Esophagus squamous epithelium (tissue), 5 donors: ENCODE data around the gene DOK4. TPM values are rescaled to one million over a fixed set of nuclear protein-coding genes. Genes with fewer than 3 reads are reported as not detected.
A peak's percentile ranks its signal among the peaks of the same experiment; 100 is the strongest.

Source experiments
- DNase-seq: peaks from one replicate; lab custom pipeline; 2025; lab: John Stamatoyannopoulos, UW
- H3K27ac ChIP-seq, 4 donors: fragments of 200-600 bp; sonication (generic); one replicate each; pipeline ENCODE4 v1.5.1; 2016 to 2019; ENCODE audit warnings: mild to moderate bottlenecking in 1 of 4
- H3K27me3 ChIP-seq, 4 donors: fragments of 200-600 bp; sonication (generic); 1 replicate in 3 of 4; 2 replicates in 1 of 4; pipeline versions ENCODE4 v1.5.1 to v1.6.0; 2017 to 2021; ENCODE audit warnings: antibody characterized with exemption in 1 of 4
- H3K36me3 ChIP-seq, 3 donors: fragments of 200-600 bp; sonication (generic); one replicate each; pipeline ENCODE4 v1.5.1; 2016 to 2019
- H3K4me1 ChIP-seq, 3 donors: fragments of 200-600 bp; sonication (generic); one replicate each; pipeline ENCODE4 v1.5.1; 2017 to 2019
- H3K4me3 ChIP-seq, 4 donors: fragments of 200-600 bp; sonication (generic); 1 replicate in 3 of 4; 2 replicates in 1 of 4; pipeline ENCODE4 v1.5.1; 2016 to 2019; ENCODE audit warnings: mild to moderate bottlenecking in 2 of 4, moderate library complexity in 1 of 4
- H3K9me3 ChIP-seq, 3 donors: fragments of 200-600 bp; sonication (generic); one replicate each; pipeline ENCODE4 v1.5.1; 2016 to 2019
- POLR2A ChIP-seq, 4 donors: fragments of 450-650 bp; IDR thresholded peaks; one replicate each; pipeline ENCODE4 v1.6.1; 2017; ENCODE audit warnings: antibody characterized with exemption in 4 of 4, mild to moderate bottlenecking in 4 of 4, moderate library complexity in 3 of 4
- WGBS, 2 donors: methylation state at CpG; one replicate each; pipeline ENCODE4 v1.1.5; 2018; 5-methylcytosine and 5-hydroxymethylcytosine counted together
- intact Hi-C: fragments of 100-400 bp; cut with DNase I; formaldehyde crosslinking; loops from one replicate; pipeline ENCODE4 v1.15.0; 2022
- total RNA-seq, 4 donors: library from RNA; depleted of rRNA; stranded (reverse); fragments of >200 nt; gene quantifications; one replicate each; pipeline ENCODE4 v1.1.0, GENCODE V29; 2016
- TF ChIP-seq, protein P1 (sequence below), 6 experiments: fragments of 450-650 bp in 4 of 6; fragments of 200-600 bp in 2 of 6; sonication (generic) in 2 of 6; IDR thresholded peaks; one replicate each; pipeline ENCODE4 v1.5.1; 2016 to 2019; ENCODE audit warnings: antibody characterized with exemption in 6 of 6, mild to moderate bottlenecking in 4 of 6, moderate library complexity in 4 of 6
- donor health status: DM: yes; HTN: yes; CAD: no.

DOK4 gene
- total RNA-seq, 4 donors from 2014 or later = 20.7 to 42.7 (median 28.8) TPM

DNA sequence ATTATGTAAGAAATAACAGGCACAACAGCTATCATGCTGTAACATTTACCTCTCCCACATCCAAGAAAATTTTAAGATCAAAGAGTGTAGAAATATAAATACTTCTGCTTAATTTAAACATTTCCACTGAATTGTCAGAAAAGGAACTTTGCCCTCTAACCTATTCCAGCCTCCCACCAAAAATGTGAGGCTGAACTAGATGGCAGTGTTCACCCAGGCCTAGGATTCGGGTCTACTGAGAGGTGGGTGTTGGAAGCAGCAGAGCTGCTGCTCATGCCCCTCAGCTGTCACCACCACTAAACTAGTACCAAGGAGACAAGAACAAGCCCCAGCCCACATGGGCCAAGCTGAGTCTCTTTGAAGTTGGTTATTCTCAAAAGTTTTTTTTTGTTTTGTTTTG, 50.5 kb downstream of the DOK4 start:
- no peak for TF ChIP-seq POLR2A (IDR thresholded peaks at IDR 0.05)
- TF ChIP-seq, protein P1, sequence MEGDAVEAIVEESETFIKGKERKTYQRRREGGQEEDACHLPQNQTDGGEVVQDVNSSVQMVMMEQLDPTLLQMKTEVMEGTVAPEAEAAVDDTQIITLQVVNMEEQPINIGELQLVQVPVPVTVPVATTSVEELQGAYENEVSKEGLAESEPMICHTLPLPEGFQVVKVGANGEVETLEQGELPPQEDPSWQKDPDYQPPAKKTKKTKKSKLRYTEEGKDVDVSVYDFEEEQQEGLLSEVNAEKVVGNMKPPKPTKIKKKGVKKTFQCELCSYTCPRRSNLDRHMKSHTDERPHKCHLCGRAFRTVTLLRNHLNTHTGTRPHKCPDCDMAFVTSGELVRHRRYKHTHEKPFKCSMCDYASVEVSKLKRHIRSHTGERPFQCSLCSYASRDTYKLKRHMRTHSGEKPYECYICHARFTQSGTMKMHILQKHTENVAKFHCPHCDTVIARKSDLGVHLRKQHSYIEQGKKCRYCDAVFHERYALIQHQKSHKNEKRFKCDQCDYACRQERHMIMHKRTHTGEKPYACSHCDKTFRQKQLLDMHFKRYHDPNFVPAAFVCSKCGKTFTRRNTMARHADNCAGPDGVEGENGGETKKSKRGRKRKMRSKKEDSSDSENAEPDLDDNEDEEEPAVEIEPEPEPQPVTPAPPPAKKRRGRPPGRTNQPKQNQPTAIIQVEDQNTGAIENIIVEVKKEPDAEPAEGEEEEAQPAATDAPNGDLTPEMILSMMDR (IDR thresholded peaks at IDR 0.05) = no peak
- Histone ChIP-seq H3K27ac (no peak overlapping the region), H3K4me3 (no peak overlapping the region), H3K4me1 (no peaks in the 10 kb centered on the region), H3K36me3 (peaks cover 15 to 100% (median 47%) of the 10 kb centered on the region in 3 donors), H3K27me3 (no peaks in the 10 kb centered on the region), H3K9me3 (peaks cover 0 to 7% (median 6%) of the 10 kb centered on the region in 3 donors)
- WGBS, 2 donors = 100% methylated on average over 1 of the region's 1 CpG
- no peak for DNase-seq
- intact Hi-C loops = no loop called here

DNA sequence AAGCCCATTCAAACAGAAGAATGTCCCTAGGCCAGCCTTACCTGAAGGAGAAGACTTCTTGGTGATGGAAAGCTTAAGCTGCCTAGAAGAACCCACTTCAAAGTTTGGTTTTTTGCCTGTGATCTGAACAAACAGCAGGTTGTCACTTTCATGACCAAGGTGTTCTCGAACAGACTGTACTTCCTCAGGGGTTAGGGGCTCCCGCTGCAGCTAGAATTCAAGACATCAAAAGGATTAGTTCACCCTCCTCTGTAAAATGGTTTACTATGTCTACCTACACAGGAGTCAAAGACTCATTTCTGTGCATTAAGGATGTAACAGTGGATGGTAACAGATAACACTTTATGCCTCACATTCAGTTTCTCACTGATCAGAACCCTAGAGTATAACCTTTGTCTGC, 52.3 kb downstream of the DOK4 start:
- H3K9me3 ChIP-seq = no peaks in the 10 kb centered on the region
- intact Hi-C loops = no loop called here

DNA sequence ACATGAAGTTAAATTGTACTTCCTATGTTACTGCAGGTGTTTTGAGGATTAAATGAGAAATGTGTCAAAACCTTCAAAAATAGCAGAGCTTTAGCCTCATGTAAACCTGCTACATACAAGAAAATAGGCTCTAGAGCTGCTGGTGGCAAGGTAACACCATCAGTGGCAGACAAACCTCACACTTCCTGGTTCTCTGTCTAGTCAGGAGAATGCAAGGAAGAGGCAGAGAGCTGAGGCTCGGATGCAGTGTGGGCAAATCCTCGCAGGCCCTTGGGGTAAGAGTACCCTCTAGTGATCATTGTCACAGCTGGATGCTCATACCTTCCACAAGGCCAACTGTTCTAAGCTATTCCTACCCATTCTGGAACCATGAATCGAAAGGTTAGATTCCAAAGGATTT, 53.3 kb downstream of the DOK4 start:
- intact Hi-C loops = no loop called here
- no peaks in the 10 kb centered on the region for H3K9me3 ChIP-seq
- TF ChIP-seq, protein P1 (IDR thresholded peaks at IDR 0.05) = no peak
- TF ChIP-seq POLR2A (IDR thresholded peaks at IDR 0.05) = no peak
- peak overlapping the region in 1 of 4 donors; percentile 30 for H3K27ac ChIP-seq
- no peaks in the 10 kb centered on the region for H3K4me1 ChIP-seq
- no peaks in the 10 kb centered on the region for H3K27me3 ChIP-seq
- no peak for DNase-seq
- WGBS, 2 donors = 66 to 100% methylated on average over 3 of the region's 3 CpGs
- H3K4me3 ChIP-seq = no peak overlapping the region
- H3K36me3 ChIP-seq = peaks cover 23 to 100% (median 63%) of the 10 kb centered on the region in 3 donors

More for the DNA sequence above, 52.3 kb downstream of the DOK4 start:
- no peak for TF ChIP-seq POLR2A (IDR thresholded peaks at IDR 0.05)
- TF ChIP-seq, protein P1 (IDR thresholded peaks at IDR 0.05) = no peak
- WGBS, 2 donors = 94 to 100% methylated on average over 2 of the region's 2 CpGs
- no peak overlapping the region for H3K27ac ChIP-seq
- H3K27me3 ChIP-seq = no peaks in the 10 kb centered on the region
- H3K4me1 ChIP-seq = no peaks in the 10 kb centered on the region
- H3K36me3 ChIP-seq = peaks cover 23 to 100% (median 56%) of the 10 kb centered on the region in 3 donors
- H3K4me3 ChIP-seq = no peak overlapping the region
- DNase-seq = no peak

DNA sequence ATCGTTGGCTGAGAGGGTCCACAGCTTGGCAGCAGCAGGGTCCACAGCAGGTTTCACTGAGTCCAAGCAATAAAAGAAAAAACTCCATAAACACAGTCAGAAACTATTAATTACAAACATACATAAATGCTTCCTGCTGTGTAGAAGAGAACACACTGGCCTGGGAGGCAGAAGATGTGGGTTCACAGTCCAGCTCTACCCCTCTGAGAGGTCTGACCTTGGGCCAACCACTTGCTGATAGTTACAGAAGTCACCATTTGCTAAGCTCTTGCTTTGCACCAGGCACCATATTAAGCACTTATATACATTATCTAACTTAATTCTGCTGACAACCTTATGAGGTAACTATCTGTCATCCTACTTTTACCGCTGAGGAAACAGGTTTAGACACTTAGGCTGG, 53.8 kb downstream of the DOK4 start:
- Histone ChIP-seq H3K4me3 (no peak overlapping the region), H3K27me3 (no peaks in the 10 kb centered on the region), H3K36me3 (peaks cover 23 to 100% (median 63%) of the 10 kb centered on the region in 3 donors), H3K27ac (peak overlapping the region in 1 of 4 donors; percentile 30), H3K4me1 (no peaks in the 10 kb centered on the region), H3K9me3 (no peaks in the 10 kb centered on the region)
- TF ChIP-seq, protein P1 (IDR thresholded peaks at IDR 0.05) = no peak
- TF ChIP-seq POLR2A (IDR thresholded peaks at IDR 0.05) = no peak
- no peak for DNase-seq
- intact Hi-C loops = no loop called here
- 95% methylated on average over 2 of the region's 2 CpGs for WGBS, 2 donors

DNA sequence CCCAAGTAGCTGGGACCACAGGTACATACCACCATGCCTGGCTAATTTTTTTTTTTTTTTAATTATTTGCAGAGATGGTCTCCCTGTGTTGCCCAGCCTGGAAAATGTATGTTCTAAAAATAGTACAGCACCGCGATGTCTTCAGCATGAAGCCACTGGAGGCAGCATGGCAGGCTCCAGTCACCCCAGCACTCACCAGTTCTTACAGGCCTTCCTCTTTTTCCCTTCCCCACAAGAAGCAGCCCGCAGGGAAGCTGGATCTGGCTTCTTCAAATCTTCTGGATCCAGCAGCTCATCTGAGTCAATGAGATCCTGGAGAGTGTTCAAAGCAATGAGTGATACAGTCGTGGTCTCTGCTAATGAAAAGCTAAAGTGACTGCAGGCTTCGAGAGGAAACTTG, 55.3 kb downstream of the DOK4 start:
- no peaks in the 10 kb centered on the region for H3K27me3 ChIP-seq
- H3K4me1 ChIP-seq = peaks cover 0 to 5% (median 0%) of the 10 kb centered on the region in 3 donors
- H3K9me3 ChIP-seq = no peaks in the 10 kb centered on the region
- TF ChIP-seq, protein P1 (IDR thresholded peaks at IDR 0.05) = no peak
- no peak for TF ChIP-seq POLR2A (IDR thresholded peaks at IDR 0.05)
- no peak overlapping the region for H3K4me3 ChIP-seq
- intact Hi-C loops = no loop called here
- H3K36me3 ChIP-seq = peaks cover 19 to 90% (median 55%) of the 10 kb centered on the region in 3 donors
- no peak overlapping the region for H3K27ac ChIP-seq
- WGBS, 2 donors = 80 to 86% methylated on average over 4 of the region's 5 CpGs
- DNase-seq = no peak
